Chondrocyte (in vitro differentiated cells): Measurements from ENCODE around the gene OTOF. TPM values are rescaled to one million over a fixed set of nuclear protein-coding genes. Genes with fewer than 3 reads are reported as not detected.
A peak's percentile ranks its signal among the peaks of the same experiment; 100 is the strongest.

ENCODE experiments used
- DNase-seq: peaks from one replicate; pipeline ENCODE4 v3.0.0; 2021; ENCODE audit warnings: mixed read lengths, low spot score
- H3K27ac Mint-ChIP-seq: one replicate; pipeline ENCODE4 v1.8.0; 2021; ENCODE audit warnings: mild to moderate bottlenecking, moderate library complexity, mixed read lengths; ENCODE audit not compliant: unreplicated experiment
- H3K27me3 Mint-ChIP-seq: 2 replicates; pipeline ENCODE4 v1.8.0; 2021; ENCODE audit warnings: low read depth, mixed read lengths
- H3K36me3 Mint-ChIP-seq: 2 replicates; pipeline ENCODE4 v1.8.0; 2021; ENCODE audit warnings: low read depth, mixed read lengths
- H3K4me1 Mint-ChIP-seq: 2 replicates; pipeline ENCODE4 v1.8.0; 2021; ENCODE audit warnings: low read depth, mild to moderate bottlenecking, mixed read lengths
- H3K4me3 Mint-ChIP-seq: one replicate; pipeline ENCODE4 v1.8.0; 2021; ENCODE audit warnings: mild to moderate bottlenecking, moderate library complexity, mixed read lengths; ENCODE audit not compliant: unreplicated experiment
- H3K9me3 Mint-ChIP-seq: 2 replicates; pipeline ENCODE4 v1.8.0; 2021; ENCODE audit warnings: low read depth, mixed read lengths
- CTCF ChIP-seq: fragments of 200-600 bp; sonication (generic); IDR thresholded peaks from 2 replicates; pipeline ENCODE4 v1.5.0; 2021; ENCODE audit warnings: antibody characterized with exemption, mild to moderate bottlenecking, moderate library complexity
- total RNA-seq: library from RNA; stranded (reverse); gene quantifications from 3 replicates; pipeline ENCODE4 v1.2.1, GENCODE V29; 2021

OTOF gene
- total RNA-seq, 1 donor from 2014 or later: not detected

- TF ChIP-seq CTCF: no peak
- Mint-ChIP-seq H3K36me3 (no peaks in the 10 kb centered on the region), H3K27ac (no peak overlapping the region), H3K9me3 (no peaks in the 10 kb centered on the region), H3K4me3 (no peak overlapping the region), H3K4me1 (peaks cover 8% of the 10 kb centered on the region), H3K27me3 (peaks cover 5% of the 10 kb centered on the region)
- DNase-seq: no peak
Measured at GRCh38 chr2:26479131-26479788, 1.3 kb upstream of the OTOF start.

- Mint-ChIP-seq H3K27me3 (peaks cover 2% of the 10 kb centered on the region), H3K9me3 (no peaks in the 10 kb centered on the region), H3K4me1 (peaks cover 8% of the 10 kb centered on the region), H3K36me3 (no peaks in the 10 kb centered on the region), H3K4me3 (no peak overlapping the region), H3K27ac (no peak overlapping the region)
- no peak for TF ChIP-seq CTCF
- DNase-seq: no peak
Measured at GRCh38 chr2:26478366-26478765, 442 bp upstream of the OTOF start.

GRCh38 chr2:26477126-26477910 is 606 bp downstream of the OTOF start:
- no peaks in the 10 kb centered on the region for H3K9me3 Mint-ChIP-seq
- no peak for TF ChIP-seq CTCF
- no peak overlapping the region for H3K27ac Mint-ChIP-seq
- peaks cover 8% of the 10 kb centered on the region for H3K4me1 Mint-ChIP-seq
- peaks cover 2% of the 10 kb centered on the region for H3K27me3 Mint-ChIP-seq
- no peak overlapping the region for H3K4me3 Mint-ChIP-seq
- DNase-seq: peak; percentile 66
- no peaks in the 10 kb centered on the region for H3K36me3 Mint-ChIP-seq

- no peak overlapping the region for H3K27ac Mint-ChIP-seq
- H3K9me3 Mint-ChIP-seq: no peaks in the 10 kb centered on the region
- no peak for DNase-seq
- H3K36me3 Mint-ChIP-seq: no peaks in the 10 kb centered on the region
- peaks cover 2% of the 10 kb centered on the region for H3K27me3 Mint-ChIP-seq
- peaks cover 8% of the 10 kb centered on the region for H3K4me1 Mint-ChIP-seq
- no peak for TF ChIP-seq CTCF
- H3K4me3 Mint-ChIP-seq: no peak overlapping the region
Measured at GRCh38 chr2:26475832-26476501, 2.0 kb downstream of the OTOF start.

- H3K27ac Mint-ChIP-seq: no peak overlapping the region
- peaks cover under 1% of the 10 kb centered on the region for H3K36me3 Mint-ChIP-seq
- TF ChIP-seq CTCF: no peak
- DNase-seq: no peak
- peaks cover 8% of the 10 kb centered on the region for H3K4me1 Mint-ChIP-seq
- H3K27me3 Mint-ChIP-seq: peaks cover 2% of the 10 kb centered on the region
- H3K9me3 Mint-ChIP-seq: no peaks in the 10 kb centered on the region
- no peak overlapping the region for H3K4me3 Mint-ChIP-seq
Measured at GRCh38 chr2:26475037-26475436, 2.9 kb downstream of the OTOF start.
